Measurements from ENCODE around the gene MAML1. TPM values are rescaled to one million over a fixed set of nuclear protein-coding genes. Genes with fewer than 3 reads are reported as not detected.
"Not testable (repeated sequence)": the region's sequence is repeated elsewhere in the genome, so short reads cannot be mapped to it uniquely, and the experiment has no call there.

Gene MAML1, protein sequence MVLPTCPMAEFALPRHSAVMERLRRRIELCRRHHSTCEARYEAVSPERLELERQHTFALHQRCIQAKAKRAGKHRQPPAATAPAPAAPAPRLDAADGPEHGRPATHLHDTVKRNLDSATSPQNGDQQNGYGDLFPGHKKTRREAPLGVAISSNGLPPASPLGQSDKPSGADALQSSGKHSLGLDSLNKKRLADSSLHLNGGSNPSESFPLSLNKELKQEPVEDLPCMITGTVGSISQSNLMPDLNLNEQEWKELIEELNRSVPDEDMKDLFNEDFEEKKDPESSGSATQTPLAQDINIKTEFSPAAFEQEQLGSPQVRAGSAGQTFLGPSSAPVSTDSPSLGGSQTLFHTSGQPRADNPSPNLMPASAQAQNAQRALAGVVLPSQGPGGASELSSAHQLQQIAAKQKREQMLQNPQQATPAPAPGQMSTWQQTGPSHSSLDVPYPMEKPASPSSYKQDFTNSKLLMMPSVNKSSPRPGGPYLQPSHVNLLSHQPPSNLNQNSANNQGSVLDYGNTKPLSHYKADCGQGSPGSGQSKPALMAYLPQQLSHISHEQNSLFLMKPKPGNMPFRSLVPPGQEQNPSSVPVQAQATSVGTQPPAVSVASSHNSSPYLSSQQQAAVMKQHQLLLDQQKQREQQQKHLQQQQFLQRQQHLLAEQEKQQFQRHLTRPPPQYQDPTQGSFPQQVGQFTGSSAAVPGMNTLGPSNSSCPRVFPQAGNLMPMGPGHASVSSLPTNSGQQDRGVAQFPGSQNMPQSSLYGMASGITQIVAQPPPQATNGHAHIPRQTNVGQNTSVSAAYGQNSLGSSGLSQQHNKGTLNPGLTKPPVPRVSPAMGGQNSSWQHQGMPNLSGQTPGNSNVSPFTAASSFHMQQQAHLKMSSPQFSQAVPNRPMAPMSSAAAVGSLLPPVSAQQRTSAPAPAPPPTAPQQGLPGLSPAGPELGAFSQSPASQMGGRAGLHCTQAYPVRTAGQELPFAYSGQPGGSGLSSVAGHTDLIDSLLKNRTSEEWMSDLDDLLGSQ
- 21.7 and 25.1 TPM in 2 replicates for total RNA-seq

DNA sequence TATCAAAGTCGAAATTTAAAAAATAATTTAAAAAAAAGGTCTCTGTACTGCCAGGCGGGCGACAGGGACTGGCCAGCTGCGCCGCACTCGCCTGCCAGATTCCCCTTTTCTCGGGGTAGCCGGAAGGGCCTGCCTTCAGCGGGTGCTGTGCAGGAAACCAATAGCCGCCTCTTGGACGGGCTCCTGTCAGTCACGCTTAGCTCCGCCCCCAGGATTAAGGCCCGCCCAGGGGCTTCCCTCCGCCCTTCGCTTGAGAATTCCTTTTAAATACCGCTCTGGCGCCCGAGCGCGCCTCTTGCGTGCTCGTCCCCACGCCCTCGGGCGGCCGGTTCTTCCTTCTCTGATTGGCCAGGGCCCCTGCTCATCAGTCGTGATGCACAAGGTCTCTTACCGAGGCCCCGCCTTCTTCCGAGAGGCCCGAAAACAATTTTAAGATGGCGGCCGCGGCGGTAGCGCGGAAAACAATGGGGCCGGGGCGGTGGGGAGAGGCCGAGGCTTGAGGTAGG lies at the start of gene MAML1:
Gene MAML1 (plus strand): TSS at position 411 of the 506 bp plus-strand sequence. CDS start 291 bp downstream, outside the sequence.
- DNase-seq (ENCODE audit: extremely low read depth, low read depth, low spot score): peak; percentile 98

DNA sequence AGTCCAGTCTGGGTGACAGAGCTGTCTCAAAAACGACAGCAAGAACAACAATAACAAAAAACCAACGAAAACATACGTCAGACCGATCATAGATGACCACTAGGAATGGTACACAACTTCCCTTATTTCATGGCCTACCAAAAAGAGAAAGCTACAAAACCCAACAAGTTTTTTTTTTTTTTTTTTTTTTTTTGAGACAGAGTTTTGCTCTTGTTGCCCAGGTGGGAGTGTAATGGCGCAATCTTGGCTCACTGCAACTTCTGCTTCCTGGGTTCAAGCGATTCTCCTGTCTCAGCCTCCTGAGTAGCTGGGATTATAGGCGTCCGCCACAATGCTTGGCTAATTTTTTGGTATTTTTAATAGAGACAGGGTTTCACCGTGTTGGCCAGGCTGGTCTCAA lies 43.4 kb upstream of the MAML1 start:
- not testable (repeated sequence) for DNase-seq (ENCODE audit: extremely low read depth, low read depth, low spot score)

DNA sequence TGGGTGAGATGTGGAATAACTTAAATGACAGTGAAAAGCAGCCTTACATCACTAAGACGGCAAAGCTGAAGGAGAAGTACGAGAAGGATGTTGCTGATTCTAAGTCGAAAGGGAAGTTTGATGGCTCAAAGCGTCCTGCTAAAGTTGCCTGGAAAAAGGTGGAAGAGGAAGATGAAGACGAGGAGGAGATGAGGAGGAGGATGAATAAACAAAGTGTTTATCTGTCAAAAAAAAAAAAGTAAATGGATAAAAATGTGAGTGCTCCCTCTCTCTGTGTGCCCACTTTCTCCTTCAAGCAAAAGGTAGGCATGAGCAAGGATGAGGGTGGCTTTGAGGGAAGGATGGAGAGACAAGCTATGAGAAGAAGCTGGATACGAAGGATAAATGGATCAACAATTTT lies 38.1 kb upstream of the MAML1 start:
- DNase-seq (ENCODE audit: extremely low read depth, low read depth, low spot score): no peak

DNA sequence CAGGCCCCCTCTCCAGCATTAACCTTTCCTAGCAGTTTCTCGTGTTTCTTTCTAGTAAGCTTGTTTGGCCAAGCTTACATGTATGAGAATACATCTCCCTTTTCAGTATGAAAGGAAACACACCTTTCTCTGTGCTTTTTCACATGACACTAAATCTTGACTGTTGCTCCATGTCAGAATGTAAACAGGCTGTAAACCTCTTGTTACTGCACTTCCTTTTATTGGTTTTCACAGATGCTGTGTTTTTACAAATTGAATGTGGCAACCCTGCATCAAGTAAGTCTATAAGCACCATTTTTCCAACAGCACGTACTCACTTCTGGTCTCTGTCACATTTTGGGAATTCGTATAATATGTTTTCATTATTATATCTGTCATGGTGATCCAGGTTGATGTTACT lies 36.0 kb upstream of the MAML1 start:
- no peak for DNase-seq (ENCODE audit: extremely low read depth, low read depth, low spot score)

DNA sequence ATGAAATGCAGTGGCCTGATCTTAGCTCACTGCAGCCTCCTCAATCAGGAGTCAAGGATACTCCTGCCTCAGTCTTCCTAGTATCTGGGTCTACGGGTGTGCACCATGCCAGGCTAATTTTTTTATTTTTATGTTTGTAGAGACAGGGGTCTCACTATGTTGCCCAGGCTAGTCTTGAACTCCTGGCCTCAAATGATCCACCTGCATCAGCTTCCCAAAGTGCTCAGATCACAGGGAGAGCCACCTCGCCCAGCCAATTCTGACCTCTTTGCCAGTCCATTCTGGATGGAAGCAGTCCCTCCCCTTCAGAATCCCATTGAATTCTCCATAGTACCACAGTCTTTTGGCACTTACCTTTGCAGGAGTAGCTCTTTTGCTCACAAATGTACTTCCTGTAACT lies 35.5 kb upstream of the MAML1 start:
- no peak for DNase-seq (ENCODE audit: extremely low read depth, low read depth, low spot score)

DNA sequence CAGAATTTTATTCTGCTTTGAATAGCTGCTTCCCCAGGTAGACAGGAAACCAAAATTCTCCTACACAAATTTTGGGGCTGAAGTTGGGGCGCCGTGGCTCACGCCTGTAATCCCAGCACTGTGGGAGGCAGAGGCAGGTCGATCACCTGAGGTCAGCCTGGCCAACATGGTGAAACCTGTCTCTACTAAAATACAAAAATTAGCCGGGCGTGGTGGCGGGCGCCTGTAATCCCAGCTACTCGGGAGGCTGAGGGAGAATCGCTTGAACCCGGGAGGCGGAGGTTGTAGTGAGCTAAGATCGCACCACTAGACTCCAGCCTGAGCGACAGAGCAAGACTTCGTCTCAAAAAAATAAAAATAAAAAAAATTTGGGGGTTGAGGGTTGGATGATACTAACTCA lies 35.1 kb upstream of the MAML1 start:
- DNase-seq (ENCODE audit: extremely low read depth, low read depth, low spot score): not testable (repeated sequence)

DNA sequence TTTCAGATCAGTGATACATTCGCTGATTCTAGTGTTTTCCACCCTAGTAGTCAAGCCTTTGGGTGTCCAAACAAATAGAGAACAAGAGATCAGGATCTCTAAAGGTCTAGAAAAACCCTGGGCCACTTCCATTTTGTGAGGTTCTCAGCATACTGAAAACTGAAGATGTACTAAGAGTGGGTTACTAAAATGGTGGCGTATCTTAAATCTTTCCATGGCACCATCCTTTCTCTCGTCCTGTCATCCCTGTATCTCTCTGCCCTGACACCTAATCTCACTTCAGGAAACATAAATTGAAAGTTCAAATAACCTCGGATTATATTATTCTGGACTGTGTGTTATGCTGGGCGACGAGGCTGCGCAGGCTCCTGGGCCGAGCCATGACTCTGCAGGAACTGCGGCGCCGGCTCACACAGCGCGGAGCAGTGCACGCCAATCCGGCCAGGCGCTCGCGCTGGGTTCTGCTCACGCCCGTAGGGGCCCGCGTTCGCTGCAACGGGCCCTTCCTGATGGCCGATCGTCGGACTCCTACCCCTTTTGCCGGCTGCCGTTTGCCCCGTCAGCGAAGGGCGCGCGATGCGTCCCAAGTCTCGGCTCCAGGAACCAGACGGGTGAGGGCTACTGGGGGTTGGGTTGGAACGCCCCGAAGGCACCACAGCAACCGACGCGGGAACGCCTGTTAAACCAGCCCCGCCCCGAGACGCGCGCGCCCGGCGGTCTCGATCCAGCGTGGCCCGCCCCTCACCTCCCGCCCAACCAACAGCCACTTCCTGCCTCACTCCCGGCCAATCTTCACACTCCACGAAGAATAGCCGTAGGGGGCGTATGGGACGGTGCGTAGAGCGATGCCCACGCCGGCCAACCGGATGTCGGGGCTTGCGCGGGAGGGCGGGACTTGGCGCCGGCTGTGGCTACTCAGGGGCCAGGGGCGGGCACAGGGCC lies 34.4 kb upstream of the MAML1 start:
- DNase-seq (ENCODE audit: extremely low read depth, low read depth, low spot score): peak; percentile 85

DNA sequence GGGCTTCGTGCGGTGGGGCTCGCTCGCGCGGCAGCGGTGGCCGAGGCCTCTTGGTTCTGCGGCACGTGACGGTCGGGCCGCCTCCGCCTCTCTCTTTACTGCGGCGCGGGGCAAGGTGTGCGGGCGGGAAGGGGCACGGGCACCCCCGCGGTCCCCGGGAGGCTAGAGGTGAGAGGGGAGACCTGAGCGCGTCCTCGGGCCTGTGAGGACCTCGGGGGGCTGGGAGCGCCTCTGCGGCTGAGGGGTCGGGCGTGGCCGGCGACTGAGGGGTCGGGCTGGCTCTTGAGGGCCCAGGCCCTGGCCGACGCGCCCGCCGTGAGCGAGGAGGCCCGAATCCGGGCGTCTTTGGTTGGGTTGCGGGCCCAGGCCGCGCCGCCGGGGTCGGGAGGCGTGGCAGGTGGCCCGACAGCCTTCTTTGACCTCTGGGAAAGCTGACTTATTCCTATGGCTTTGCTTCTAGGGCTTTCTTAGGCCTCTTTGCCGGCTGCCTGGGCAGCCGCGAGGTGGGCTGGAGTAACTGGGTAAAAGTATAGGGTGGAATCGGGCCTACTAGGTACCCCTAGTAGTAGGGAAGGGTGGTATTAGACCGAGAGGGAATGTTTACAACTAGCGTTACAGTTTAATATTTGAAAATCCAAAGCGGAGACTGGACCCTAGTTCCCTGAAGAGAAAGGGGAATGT lies 33.5 kb upstream of the MAML1 start, which contains the start of gene CANX:
Gene CANX (plus strand): TSS at position 33 of the 681 bp plus-strand sequence. CDS start 6,715 bp downstream, outside the sequence.
- no peak for DNase-seq (ENCODE audit: extremely low read depth, low read depth, low spot score)

DNA sequence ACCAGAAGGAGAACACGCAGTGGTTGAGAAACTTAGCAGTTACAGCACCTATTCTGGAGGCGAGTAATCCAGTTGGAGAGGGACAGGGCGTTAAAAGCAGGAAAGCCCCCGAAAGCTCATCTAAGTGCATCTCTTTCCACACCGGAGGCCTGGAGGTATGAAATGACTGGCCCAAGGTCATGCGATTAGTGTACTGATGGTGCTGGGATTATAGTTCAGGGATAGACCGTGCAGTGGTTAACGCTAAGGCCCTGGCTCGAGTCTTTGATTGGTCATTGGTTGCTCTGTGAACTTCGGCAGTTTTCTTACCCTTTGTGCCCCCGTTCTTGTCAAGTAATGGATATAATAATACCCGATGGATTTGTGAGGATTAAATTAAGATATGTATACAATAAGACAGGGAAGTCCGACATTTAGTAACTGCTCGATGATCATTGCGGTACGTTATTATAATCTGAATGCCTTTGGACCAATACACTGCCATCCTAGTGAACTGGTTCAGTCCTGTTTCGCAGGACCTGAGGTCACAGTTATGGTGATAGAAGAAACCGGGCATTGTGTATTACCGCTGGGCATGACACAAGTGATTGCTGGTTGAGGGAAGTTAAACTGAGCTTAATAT lies 32.9 kb upstream of the MAML1 start:
- no peak for DNase-seq (ENCODE audit: extremely low read depth, low read depth, low spot score)

DNA sequence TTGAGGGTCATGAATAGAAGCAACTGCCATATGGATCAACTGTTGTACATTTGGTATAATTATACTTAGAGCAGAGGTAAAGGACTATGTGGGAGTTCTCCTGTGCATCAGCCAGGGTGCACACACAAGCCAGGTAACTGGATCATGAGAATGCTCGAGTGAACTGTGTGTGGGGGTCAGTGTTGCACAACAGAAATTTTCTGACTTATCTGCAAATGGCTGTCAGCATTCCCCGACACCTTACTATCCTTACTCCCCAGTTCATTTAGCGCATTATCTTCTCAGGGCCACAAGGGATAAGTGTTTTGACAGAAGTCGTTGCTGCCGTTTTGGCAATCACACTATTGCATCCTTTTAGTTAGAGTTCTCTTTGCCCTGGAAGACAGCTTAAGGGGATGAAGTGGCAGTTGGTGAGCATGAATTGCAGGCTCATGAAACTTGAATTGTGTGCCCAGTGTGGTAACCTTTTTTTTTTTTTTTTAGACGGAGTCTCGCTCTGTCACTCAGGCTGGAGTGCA lies 32.2 kb upstream of the MAML1 start:
- no peak for DNase-seq (ENCODE audit: extremely low read depth, low read depth, low spot score)

DNA sequence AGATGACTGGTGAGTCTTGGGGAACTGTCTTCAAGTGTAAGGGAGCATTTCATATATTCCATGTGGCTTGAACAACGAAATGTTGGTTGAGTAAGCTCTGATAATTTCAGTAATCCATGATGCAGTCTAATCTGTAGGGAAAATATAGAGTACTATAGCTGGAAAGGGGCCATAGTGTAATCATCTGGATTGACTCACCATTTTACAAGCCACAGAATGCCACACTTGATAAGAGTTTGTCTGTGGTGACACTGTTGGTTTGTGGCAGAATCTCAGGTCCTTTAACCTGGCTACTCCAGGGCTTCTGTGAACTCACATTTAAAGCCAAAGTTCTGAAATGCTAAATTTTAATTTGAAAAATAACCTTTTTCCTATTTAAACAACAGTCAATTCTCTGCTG lies 16.3 kb upstream of the MAML1 start:
- no peak for DNase-seq (ENCODE audit: extremely low read depth, low read depth, low spot score)

DNA sequence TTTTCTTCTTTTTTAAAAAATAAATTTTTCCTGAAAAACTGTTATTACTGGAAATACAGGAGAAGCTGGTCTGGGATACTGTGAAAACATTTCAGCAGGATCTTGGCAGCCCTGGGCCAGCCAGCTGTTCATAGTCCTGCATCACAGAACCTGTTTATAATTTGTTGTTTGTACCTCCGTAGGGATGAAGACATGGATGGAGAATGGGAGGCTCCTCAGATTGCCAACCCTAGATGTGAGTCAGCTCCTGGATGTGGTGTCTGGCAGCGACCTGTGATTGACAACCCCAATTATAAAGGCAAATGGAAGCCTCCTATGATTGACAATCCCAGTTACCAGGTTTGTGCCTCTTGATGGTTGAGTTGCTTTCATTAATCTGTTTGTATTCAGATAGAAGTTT lies 12.4 kb upstream of the MAML1 start:
- no peak for DNase-seq (ENCODE audit: extremely low read depth, low read depth, low spot score)

DNA sequence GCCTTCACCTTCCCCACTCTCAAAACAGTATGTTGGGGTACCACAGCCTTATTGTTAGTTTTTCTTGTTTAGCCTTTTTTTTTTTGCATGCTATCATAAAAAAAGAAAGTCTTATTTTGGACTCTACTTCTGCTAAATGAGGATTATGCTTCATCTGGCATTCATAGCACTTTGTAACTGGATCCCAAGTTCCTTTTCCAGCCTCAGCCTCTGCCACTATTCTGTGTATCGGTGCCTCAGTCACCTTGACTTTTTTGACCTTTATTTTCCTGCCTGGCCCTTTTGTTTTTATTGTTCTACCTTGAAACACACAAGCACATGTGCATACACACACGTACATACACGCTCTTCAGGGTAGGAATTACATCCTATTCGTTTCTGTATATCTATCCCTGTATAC lies 8.5 kb upstream of the MAML1 start:
- DNase-seq (ENCODE audit: extremely low read depth, low read depth, low spot score): no peak

DNA sequence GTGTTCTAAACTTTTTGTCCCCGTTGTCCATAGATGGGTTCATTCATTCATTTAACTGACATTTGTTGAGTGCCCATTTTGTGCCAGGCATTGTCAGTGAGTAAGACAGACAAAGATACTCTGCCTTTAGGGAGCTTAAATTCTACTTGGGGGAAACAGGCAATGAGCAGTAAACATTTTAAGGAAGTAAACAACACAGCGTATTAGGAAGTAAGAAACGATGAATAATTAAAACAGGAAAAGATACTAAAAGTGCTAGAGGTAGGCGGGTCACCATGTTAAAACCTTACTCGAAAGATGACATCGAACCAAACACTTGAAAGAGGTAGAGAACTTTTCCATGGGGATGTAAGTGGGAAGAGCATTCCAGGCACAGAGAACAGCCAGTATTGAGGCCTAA lies 5.5 kb upstream of the MAML1 start:
- DNase-seq (ENCODE audit: extremely low read depth, low read depth, low spot score): no peak

DNA sequence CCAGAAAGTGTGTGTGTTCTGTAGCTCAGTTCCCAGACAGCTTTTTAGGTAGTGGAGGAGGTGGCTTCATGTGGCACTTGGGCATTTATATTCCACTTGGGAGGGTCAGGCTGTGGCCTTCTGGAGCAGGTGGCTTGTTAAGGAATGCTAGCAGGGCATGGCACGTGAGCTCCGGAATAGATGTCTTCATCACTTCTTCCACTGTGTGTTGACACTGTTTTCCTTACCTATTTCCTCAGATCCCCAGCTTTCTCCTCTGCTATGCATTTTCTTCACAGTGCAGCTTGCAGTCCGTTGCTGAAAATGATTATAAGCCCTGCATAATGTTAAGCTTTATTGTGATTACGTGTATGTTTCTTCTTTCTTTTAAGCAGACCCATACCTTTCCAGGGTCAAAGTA lies 3.3 kb upstream of the MAML1 start:
- no peak for DNase-seq (ENCODE audit: extremely low read depth, low read depth, low spot score)

DNA sequence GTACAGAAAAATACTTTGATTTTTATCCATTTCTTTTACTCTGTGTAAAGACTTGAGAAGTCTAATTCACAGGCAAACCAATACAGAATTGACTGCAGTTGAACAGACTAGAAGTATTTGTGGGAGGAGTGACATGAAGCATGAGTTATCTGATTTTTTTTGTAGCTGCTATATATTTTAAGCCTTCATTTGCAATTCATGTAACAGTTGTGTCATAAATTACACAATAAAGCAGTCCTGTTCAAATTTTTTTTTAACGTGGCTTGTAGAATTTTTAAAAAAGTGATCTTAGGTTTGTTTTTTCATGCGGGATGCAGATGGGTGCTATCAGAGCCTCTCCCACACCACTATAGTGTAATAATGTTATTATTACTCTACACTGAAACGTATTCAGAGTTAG lies 2.9 kb upstream of the MAML1 start:
- no peak for DNase-seq (ENCODE audit: extremely low read depth, low read depth, low spot score)

DNA sequence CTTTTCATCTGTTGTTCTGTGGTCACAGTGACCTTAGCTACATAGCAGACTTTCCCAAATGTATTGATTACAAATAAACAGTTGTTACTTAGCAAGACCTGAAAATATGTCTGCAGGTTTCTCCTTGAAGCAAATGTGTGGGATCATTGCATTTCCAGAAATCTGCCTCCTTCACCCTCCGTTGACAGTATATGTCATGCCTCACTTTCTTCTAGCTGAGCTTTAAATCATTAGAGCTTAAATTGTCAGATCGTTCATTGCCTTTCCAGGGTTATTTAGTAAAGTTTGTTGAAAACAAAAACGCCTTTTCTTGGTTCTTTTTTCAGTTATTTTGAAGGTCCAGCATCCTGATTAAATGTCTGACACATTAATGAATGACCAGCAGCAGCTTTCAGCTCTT lies 2.3 kb upstream of the MAML1 start:
- DNase-seq (ENCODE audit: extremely low read depth, low read depth, low spot score): no peak

DNA sequence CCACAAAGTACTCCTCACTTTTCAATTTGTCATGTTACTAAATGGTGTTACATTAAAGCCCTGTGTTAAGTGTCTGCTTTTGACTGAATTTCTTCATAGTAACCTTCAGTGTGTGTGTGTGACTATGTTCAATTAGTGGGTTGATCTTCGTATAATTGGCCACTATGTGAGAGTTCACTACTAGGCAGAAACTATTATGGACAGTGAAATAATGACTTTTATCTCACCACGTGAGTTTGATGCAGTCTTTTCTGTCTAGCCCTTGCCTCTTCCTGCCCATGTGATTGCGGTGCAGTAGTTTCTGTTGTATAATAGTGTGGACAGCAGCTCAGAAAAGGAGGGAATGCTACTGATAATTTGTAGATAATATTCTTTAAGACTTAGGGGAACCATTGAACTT lies 1.8 kb upstream of the MAML1 start:
- DNase-seq (ENCODE audit: extremely low read depth, low read depth, low spot score): no peak
